Colon (tissue), 2 donors: Measurements from ENCODE around the gene PUSL1.

Source experiments
- FAIRE-seq: peaks from 2 replicates; lab custom pipeline; 2012; peaks lifted over from hg19 to GRCh38; lab: Jason Lieb, UNC
- donor health status: control.
- donor health status: control.

PUSL1 gene

GRCh38 chr1:1354271-1355247 lies 46.2 kb downstream of the PUSL1 start:
- FAIRE-seq = no peak

GRCh38 chr1:1355416-1355815 lies 47.0 kb downstream of the PUSL1 start:
- no peak for FAIRE-seq

GRCh38 chr1:1356166-1356795 lies 47.9 kb downstream of the PUSL1 start:
- no peak for FAIRE-seq

- no peak for FAIRE-seq
Observed at GRCh38 chr1:1356796-1357401, 48.5 kb downstream of the PUSL1 start.

GRCh38 chr1:1357871-1358432 lies 49.6 kb downstream of the PUSL1 start:
- FAIRE-seq = no peak

- FAIRE-seq = no peak
Observed at GRCh38 chr1:1358433-1359271, 50.3 kb downstream of the PUSL1 start, which contains the start of gene MXRA8. MXRA8 (minus strand) TSS chr1:1358555; CDS start chr1:1358504, 51 bp downstream.

GRCh38 chr1:1359308-1359663 lies 50.9 kb downstream of the PUSL1 start:
- no peak for FAIRE-seq

- FAIRE-seq = no peak
Observed at GRCh38 chr1:1359664-1360468, 51.5 kb downstream of the PUSL1 start.

- no peak for FAIRE-seq
Observed at GRCh38 chr1:1360506-1361169, 52.2 kb downstream of the PUSL1 start.
